Nephron (organoid): ENCODE results near the gene ATP8B1.

Source experiments
- H3K27ac Mint-ChIP-seq, 3 experiments: 2 replicates each; pipeline ENCODE4 v1.8.0; 2020; ENCODE audit warnings: mixed read lengths in 3 of 3, mild to moderate bottlenecking in 2 of 3, moderate library complexity in 1 of 3
- H3K27me3 Mint-ChIP-seq: 2 replicates; pipeline ENCODE4 v1.8.0; 2021; ENCODE audit warnings: low read depth, mild to moderate bottlenecking, moderate library complexity, mixed read lengths
- H3K36me3 Mint-ChIP-seq: 2 replicates; pipeline ENCODE4 v1.8.0; 2020; ENCODE audit warnings: low read depth, mixed read lengths
- H3K4me1 Mint-ChIP-seq: 2 replicates; pipeline ENCODE4 v1.8.0; 2020; ENCODE audit warnings: mixed read lengths
- H3K4me3 Mint-ChIP-seq, 3 experiments: 2 replicates each; pipeline ENCODE4 v1.8.0; 2020; ENCODE audit warnings: mild to moderate bottlenecking in 3 of 3, mixed read lengths in 3 of 3, moderate library complexity in 2 of 3
- H3K9me3 Mint-ChIP-seq: 2 replicates; pipeline ENCODE4 v1.8.0; 2020; ENCODE audit warnings: mixed read lengths
- TF ChIP-seq, protein P1 (sequence below), 3 experiments: fragments of 200-600 bp; sonication (generic); IDR thresholded peaks; one replicate each; pipeline ENCODE4 v1.5.0; 2021; ENCODE audit warnings: antibody characterized with exemption in 3 of 3; ENCODE audit not compliant: unreplicated experiment in 3 of 3

Gene ATP8B1

DNA sequence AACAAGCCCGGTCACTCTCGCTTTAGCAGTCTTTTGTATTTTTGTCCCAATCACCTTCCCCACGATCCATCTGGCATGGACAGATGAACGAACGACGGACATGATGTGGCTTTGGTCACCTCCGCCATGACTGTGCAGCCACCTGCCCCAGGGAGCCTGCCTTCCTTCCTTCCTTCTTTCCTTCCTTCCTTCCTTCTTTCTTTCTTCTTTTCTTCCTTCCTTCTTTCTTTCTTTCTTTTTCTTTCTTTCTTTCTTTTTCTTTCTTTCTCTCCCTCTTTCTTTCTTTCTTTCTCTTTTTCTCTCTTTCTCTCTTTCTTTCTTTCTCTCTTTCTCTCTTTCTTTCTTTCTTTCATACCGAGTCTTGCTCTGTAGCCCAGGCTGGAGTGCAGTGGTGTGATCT, 39.0 kb downstream of the ATP8B1 start:
- Mint-ChIP-seq H3K4me3 (no peak overlapping the region), H3K27me3 (peaks cover 4% of the 10 kb centered on the region), H3K4me1 (peaks cover 11% of the 10 kb centered on the region), H3K36me3 (peaks cover 10% of the 10 kb centered on the region), H3K27ac (no peak overlapping the region), H3K9me3 (peaks cover 7% of the 10 kb centered on the region)
- TF ChIP-seq, protein P1, sequence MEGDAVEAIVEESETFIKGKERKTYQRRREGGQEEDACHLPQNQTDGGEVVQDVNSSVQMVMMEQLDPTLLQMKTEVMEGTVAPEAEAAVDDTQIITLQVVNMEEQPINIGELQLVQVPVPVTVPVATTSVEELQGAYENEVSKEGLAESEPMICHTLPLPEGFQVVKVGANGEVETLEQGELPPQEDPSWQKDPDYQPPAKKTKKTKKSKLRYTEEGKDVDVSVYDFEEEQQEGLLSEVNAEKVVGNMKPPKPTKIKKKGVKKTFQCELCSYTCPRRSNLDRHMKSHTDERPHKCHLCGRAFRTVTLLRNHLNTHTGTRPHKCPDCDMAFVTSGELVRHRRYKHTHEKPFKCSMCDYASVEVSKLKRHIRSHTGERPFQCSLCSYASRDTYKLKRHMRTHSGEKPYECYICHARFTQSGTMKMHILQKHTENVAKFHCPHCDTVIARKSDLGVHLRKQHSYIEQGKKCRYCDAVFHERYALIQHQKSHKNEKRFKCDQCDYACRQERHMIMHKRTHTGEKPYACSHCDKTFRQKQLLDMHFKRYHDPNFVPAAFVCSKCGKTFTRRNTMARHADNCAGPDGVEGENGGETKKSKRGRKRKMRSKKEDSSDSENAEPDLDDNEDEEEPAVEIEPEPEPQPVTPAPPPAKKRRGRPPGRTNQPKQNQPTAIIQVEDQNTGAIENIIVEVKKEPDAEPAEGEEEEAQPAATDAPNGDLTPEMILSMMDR (IDR thresholded peaks at IDR 0.05; ENCODE audit: unreplicated experiment in 3 of 3): no peak

DNA sequence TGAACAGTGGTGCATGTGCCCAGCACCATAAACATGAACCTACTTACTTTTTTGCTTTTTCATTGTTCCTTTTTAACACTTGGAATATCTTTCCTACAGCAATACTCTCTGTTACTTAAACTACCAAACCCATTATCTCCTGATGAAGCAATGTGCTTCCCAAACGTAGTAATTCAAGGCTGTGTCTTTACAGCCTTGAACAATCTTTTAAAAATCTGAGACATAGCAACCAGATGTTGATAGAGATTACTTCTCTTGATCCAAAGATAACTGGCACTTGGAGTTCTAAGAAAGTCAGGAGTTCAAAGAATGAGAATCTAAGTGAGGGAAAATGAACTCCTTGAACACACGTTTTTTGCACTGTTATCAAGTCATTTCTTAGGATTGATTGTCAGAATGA, 40.4 kb downstream of the ATP8B1 start:
- Mint-ChIP-seq H3K4me3 (no peak overlapping the region), H3K9me3 (peaks cover 8% of the 10 kb centered on the region), H3K27ac (no peak overlapping the region), H3K27me3 (peaks cover 4% of the 10 kb centered on the region), H3K36me3 (peaks cover 12% of the 10 kb centered on the region), H3K4me1 (peaks cover 6% of the 10 kb centered on the region)
- TF ChIP-seq, protein P1 (IDR thresholded peaks at IDR 0.05; ENCODE audit: unreplicated experiment in 3 of 3): no peak

DNA sequence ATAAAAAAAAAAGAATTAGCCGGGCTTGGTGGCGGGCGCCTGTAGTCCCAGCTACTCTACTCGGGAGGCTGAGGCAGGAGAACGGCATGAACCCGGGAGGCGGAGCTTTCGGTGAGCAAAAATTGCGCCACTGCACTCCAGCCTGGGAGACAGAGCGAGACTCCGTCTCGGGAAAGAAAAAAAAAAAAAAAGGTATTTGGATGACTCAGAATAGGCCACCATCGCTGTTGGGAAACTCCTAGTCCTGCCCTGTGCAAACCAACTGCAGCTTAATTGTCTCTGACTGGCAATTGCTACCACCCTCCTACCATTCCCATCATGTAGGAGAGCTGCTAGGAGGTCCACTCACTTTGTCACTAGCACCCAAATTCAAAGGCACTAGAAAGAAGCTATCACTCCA, 43.5 kb downstream of the ATP8B1 start:
- Mint-ChIP-seq H3K27me3 (peaks cover 4% of the 10 kb centered on the region), H3K27ac (no peak overlapping the region), H3K36me3 (peaks cover 19% of the 10 kb centered on the region), H3K4me3 (no peak overlapping the region), H3K4me1 (peaks cover 10% of the 10 kb centered on the region), H3K9me3 (peaks cover 10% of the 10 kb centered on the region)
- TF ChIP-seq, protein P1 (IDR thresholded peaks at IDR 0.05; ENCODE audit: unreplicated experiment in 3 of 3): no peak

DNA sequence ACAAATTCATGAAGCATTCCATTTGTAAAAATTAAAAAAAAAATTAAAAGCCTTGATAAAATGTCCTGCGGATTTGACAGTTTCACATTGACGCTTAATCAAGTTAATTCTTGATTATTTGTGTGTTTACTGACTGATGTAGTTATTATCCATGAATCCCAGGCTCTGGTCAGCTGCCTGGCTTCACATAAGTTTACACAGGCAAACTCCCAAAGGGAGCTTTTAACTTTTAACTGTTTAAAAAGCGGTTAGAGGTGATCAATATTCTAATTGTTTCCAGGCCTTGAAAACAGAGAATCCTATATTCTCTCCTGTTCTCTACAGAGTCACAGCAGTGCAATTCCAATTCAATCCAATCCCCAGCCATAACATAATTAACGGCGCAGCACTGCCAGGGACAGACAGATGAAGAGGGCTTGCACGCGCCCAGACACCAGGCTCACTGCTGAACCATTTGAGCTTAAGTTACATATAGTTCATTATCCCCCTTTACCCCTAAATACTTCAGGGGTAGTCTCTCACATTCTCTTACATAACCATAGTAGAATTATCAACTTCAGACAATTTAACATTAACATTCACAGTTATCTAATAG, 47.5 kb downstream of the ATP8B1 start:
- Mint-ChIP-seq H3K4me1 (peaks cover 13% of the 10 kb centered on the region), H3K4me3 (no peak overlapping the region), H3K9me3 (peaks cover 10% of the 10 kb centered on the region), H3K27ac (peak overlapping the region in 2 of 3 experiments; percentile 32 to 61), H3K27me3 (no peaks in the 10 kb centered on the region), H3K36me3 (peaks cover 19% of the 10 kb centered on the region)
- TF ChIP-seq, protein P1 (IDR thresholded peaks at IDR 0.05; ENCODE audit: unreplicated experiment in 3 of 3): no peak

DNA sequence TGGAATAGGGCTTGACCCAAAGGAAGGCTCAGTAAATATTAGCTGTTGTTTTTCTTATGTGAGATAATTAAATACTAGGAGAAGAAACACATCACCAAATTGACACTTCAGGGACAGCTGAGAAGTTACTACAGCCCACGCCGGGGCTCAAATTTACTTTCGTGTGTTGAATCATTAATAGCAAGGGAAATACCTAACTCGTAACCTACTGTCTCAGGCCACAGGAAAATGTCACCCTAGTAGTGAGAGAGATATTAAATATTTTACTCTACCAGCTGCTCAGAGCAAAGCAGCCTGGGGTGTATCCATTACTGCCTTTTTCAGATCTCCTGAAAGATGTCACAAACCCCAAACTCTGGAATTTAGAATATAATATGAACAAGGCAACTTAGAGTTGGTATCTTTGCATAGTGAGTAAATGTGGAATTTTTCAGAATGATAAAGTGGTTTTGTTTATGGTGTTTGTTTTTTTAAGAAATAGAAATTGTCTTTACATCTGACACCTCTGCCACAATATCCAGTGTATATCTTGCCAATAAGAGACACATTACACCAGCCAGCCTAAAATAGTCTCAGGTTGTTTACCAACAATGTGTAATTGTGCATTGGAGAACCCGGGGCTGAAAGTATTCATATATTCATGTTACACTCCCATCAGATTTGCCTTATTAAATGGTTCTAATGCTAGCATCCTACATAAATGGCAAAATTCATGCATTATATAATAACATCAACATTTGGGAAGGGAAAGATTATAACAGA, 48.4 kb downstream of the ATP8B1 start:
- Mint-ChIP-seq H3K4me1 (peaks cover 14% of the 10 kb centered on the region), H3K36me3 (peaks cover 11% of the 10 kb centered on the region), H3K27ac (peak overlapping the region; percentile 52 to 83 (median 77)), H3K27me3 (no peaks in the 10 kb centered on the region), H3K9me3 (peaks cover 4% of the 10 kb centered on the region), H3K4me3 (no peak overlapping the region)
- TF ChIP-seq, protein P1 (IDR thresholded peaks at IDR 0.05; ENCODE audit: unreplicated experiment in 3 of 3): no peak
